CD4-positive, CD25-positive, alpha-beta regulatory T cell (primary cell): ENCODE results near the gene DTNB. TPM values are rescaled to one million over a fixed set of nuclear protein-coding genes. Genes with fewer than 3 reads are reported as not detected.
"Not testable (repeated sequence)": the region's sequence is repeated elsewhere in the genome, so short reads cannot be mapped to it uniquely, and the experiment has no call there.

Experiments
- ATAC-seq, 2 donors: fragments of 150-1000 bp; cut with Tn5 transposase; one replicate each; pipeline ENCODE4 v1.10.0; 2021; ENCODE audit warnings: low read depth in 2 of 2, moderate number of reproducible peaks in 2 of 2, moderate library complexity in 1 of 2
- DNase-seq, 3 donors: peaks; one replicate each; pipeline versions ENCODE4 v3.0.0 to v3.0.0-alpha.2; 2012 to 2022; ENCODE audit warnings: mixed read lengths in 1 of 3
- H3K27ac ChIP-seq: one replicate; pipeline ENCODE4 v1.7.0; 2013; ENCODE audit warnings: mild to moderate bottlenecking, low read length; ENCODE audit not compliant: insufficient read depth, poor library complexity, severe bottlenecking
- H3K27me3 ChIP-seq: one replicate; pipeline ENCODE4 v1.7.0; 2013; ENCODE audit warnings: low read length; ENCODE audit not compliant: control insufficient read depth, insufficient read depth
- H3K36me3 ChIP-seq: one replicate; pipeline ENCODE4 v1.7.0; 2013; ENCODE audit warnings: mild to moderate bottlenecking, low read length, moderate library complexity; ENCODE audit not compliant: control insufficient read depth, insufficient read depth
- H3K4me1 ChIP-seq: 2 replicates; pipeline ENCODE4 v1.7.0; 2013; ENCODE audit warnings: mild to moderate bottlenecking, low read length; ENCODE audit not compliant: insufficient read depth, control insufficient read depth, poor library complexity, severe bottlenecking
- H3K4me3 ChIP-seq: one replicate; pipeline ENCODE4 v1.7.0; 2013; ENCODE audit warnings: low read depth, mild to moderate bottlenecking, low read length, moderate library complexity
- H3K9me3 ChIP-seq, 2 experiments: 1 replicate in 1 of 2; 2 replicates in 1 of 2; pipeline ENCODE4 v1.7.0; 2013; ENCODE audit warnings: low read length in 2 of 2, mild to moderate bottlenecking in 1 of 2, moderate library complexity in 1 of 2; ENCODE audit not compliant: control insufficient read depth in 2 of 2
- H3K27ac Mint-ChIP-seq, 3 donors: one replicate each; pipeline ENCODE4 v1.8.0; 2020 to 2022; ENCODE audit warnings: mild to moderate bottlenecking in 3 of 3, mixed read lengths in 3 of 3, moderate library complexity in 2 of 3
- H3K27me3 Mint-ChIP-seq: one replicate; pipeline ENCODE4 v1.8.0; 2022; ENCODE audit warnings: mild to moderate bottlenecking, mixed read lengths
- H3K36me3 Mint-ChIP-seq: one replicate; pipeline ENCODE4 v1.8.0; 2020; ENCODE audit warnings: mixed read lengths
- H3K4me1 Mint-ChIP-seq, 4 donors: one replicate each; pipeline ENCODE4 v1.8.0; 2020 to 2022; ENCODE audit warnings: mixed read lengths in 4 of 4, mild to moderate bottlenecking in 1 of 4
- H3K4me3 Mint-ChIP-seq, 4 donors: one replicate each; pipeline ENCODE4 v1.8.0; 2020 to 2022; ENCODE audit warnings: mild to moderate bottlenecking in 4 of 4, mixed read lengths in 4 of 4, moderate library complexity in 3 of 4
- H3K9me3 Mint-ChIP-seq, 7 donors: one replicate each; pipeline ENCODE4 v1.8.0; 2020 to 2022; ENCODE audit warnings: mixed read lengths in 7 of 7, mild to moderate bottlenecking in 3 of 7, moderate library complexity in 2 of 7
- polyA plus RNA-seq, 4 donors: library from polyadenylated mRNA; unstranded; fragments of 300-500 nt; fragmentation: Illumina TruSeq; gene quantifications; one replicate each; pipeline ENCODE4 v1.2.3, GENCODE V29; 2021
- total RNA-seq: library from RNA; stranded (reverse); gene quantifications from one replicate; pipeline ENCODE4 v1.2.3, GENCODE V29; 2022

DTNB gene
- total and polyA plus RNA-seq, 5 donors from 2014 or later: 11.5 to 50.1 (median 15.0) TPM

DNA sequence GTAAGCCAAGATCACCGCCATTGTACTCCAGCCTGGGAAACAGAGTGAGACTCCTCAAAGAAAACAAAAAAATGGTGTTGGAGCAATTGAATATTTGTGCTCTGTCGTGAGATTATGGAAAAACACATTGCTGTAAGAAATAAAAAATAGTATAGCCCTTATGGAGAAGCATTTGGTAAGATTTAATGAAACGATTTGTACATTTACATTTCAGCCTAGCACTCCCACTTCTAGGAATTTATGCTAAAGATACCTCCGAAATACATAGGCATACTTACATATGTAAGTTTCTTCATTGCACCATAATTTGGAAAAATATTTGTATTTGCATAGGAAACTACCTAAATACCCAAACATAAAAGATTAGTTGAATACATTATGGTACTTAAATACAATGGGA, 8.7 kb upstream of the DTNB start:
- H3K4me3 Mint-ChIP-seq: no peak overlapping the region
- no peak overlapping the region for H3K27ac Mint-ChIP-seq
- H3K27me3 Mint-ChIP-seq: peaks cover 14% of the 10 kb centered on the region
- Histone ChIP-seq H3K4me1 (no peaks in the 10 kb centered on the region), H3K36me3 (no peaks in the 10 kb centered on the region), H3K9me3 (no peaks in the 10 kb centered on the region), H3K27me3 (no peaks in the 10 kb centered on the region), H3K27ac (no peak overlapping the region), H3K4me3 (no peak overlapping the region)
- no peaks in the 10 kb centered on the region for H3K36me3 Mint-ChIP-seq
- DNase-seq: no peak
- no peak for ATAC-seq
- peaks cover 0 to 8% (median 4%) of the 10 kb centered on the region in 4 donors for H3K4me1 Mint-ChIP-seq
- H3K9me3 Mint-ChIP-seq: no peaks in the 10 kb centered on the region

GRCh38 chr2:25677877-25678276, 4.5 kb upstream of the DTNB start:
- H3K27ac ChIP-seq: no peak overlapping the region
- H3K4me1 ChIP-seq: no peaks in the 10 kb centered on the region
- peaks cover 0 to 2% (median 0%) of the 10 kb centered on the region in 7 donors for H3K9me3 Mint-ChIP-seq
- peaks cover 4 to 11% (median 7%) of the 10 kb centered on the region in 4 donors for H3K4me1 Mint-ChIP-seq
- no peak for ATAC-seq
- no peaks in the 10 kb centered on the region for H3K36me3 ChIP-seq
- no peak for DNase-seq
- H3K27ac Mint-ChIP-seq: no peak overlapping the region
- H3K4me3 ChIP-seq: no peak overlapping the region
- H3K27me3 ChIP-seq: no peaks in the 10 kb centered on the region
- H3K27me3 Mint-ChIP-seq: peaks cover 19% of the 10 kb centered on the region
- peak overlapping the region in 1 of 4 donors; percentile 47 for H3K4me3 Mint-ChIP-seq
- no peaks in the 10 kb centered on the region for H3K9me3 ChIP-seq
- H3K36me3 Mint-ChIP-seq: no peaks in the 10 kb centered on the region

DNA sequence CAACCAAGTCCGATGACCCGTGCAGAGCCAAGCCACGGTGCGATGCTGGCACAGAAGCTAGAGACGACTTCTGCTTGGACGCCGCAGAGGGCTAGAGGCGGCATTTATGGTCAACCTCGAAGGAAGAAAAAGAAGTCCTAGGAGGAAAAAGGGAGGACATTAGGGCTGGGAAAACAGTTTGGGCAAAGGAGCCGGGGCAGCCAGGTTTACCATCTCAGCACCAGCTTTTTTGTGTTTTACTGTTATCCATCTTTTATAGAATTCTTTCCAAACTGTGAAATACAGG, 643 bp upstream of the DTNB start:
- Histone ChIP-seq H3K4me3 (peak overlapping the region; percentile 65), H3K36me3 (no peaks in the 10 kb centered on the region), H3K4me1 (peaks cover 13% of the 10 kb centered on the region), H3K27ac (no peak overlapping the region), H3K27me3 (no peaks in the 10 kb centered on the region), H3K9me3 (no peaks in the 10 kb centered on the region)
- no peak for DNase-seq
- ATAC-seq: no peak
- Mint-ChIP-seq H3K9me3 (peaks cover 0 to 2% (median 0%) of the 10 kb centered on the region in 7 donors), H3K27ac (peak overlapping the region; percentile 48 to 78 (median 63)), H3K36me3 (no peaks in the 10 kb centered on the region), H3K4me1 (peaks cover 9 to 46% (median 28%) of the 10 kb centered on the region in 4 donors), H3K27me3 (peaks cover 13% of the 10 kb centered on the region), H3K4me3 (peak overlapping the region; percentile 75 to 93 (median 90))

DNA sequence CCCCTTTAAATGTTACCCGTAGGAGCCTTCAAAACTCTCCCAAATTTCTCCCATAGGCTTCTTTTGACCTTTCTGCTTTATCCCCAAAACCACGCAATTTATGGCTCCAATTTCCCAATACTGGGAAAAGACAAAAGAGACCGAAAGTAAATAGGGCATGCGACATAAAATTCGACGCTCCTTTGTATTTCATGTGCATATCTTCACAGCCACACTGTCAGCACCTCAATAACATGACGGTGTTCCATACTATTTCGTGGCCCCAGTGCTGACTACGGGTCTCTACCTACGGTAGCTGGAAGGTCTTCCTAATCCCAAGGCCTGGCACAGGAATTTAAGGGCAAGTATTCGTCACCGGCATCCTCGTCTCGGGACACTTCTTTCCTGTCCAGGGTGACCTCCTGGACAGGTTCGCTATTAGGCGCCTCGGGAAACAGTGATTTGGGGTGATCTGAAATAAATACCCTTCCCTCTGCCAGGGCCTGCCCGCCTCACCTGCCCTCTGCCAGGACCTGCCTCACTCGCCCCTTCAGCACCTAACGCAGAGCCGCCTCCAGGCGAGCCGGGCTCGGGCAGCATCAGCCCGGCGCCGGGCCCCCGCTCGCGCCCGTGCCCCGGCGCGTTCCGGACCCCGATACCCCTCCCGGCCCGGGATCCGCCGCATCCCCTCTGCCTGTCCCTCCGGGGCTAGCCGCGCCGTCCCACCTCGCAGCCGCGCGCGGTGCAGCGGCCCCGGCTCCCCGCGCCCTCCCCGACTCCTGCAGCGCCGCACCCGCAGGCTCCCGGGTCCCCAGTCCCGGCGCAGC, 680 bp downstream of the DTNB start:
- peak overlapping the region; percentile 86 to 94 (median 91) for H3K4me3 Mint-ChIP-seq
- Histone ChIP-seq H3K27ac (peak overlapping the region; percentile 72), H3K9me3 (no peaks in the 10 kb centered on the region), H3K4me1 (peaks cover 13% of the 10 kb centered on the region), H3K27me3 (no peaks in the 10 kb centered on the region), H3K4me3 (peak overlapping the region; percentile 91), H3K36me3 (no peaks in the 10 kb centered on the region)
- H3K27ac Mint-ChIP-seq: peak overlapping the region; percentile 35 to 88 (median 78)
- H3K4me1 Mint-ChIP-seq: peaks cover 9 to 50% (median 31%) of the 10 kb centered on the region in 4 donors
- DNase-seq (peak; percentile 52 to 82 (median 76)), ATAC-seq (peak; percentile 78 to 81)
- peaks cover 10% of the 10 kb centered on the region for H3K27me3 Mint-ChIP-seq
- no peaks in the 10 kb centered on the region for H3K36me3 Mint-ChIP-seq
- peaks cover 0 to 2% (median 0%) of the 10 kb centered on the region in 7 donors for H3K9me3 Mint-ChIP-seq

GRCh38 chr2:25671622-25672021, 1.8 kb downstream of the DTNB start:
- no peak overlapping the region for H3K27ac Mint-ChIP-seq
- H3K36me3 Mint-ChIP-seq: no peaks in the 10 kb centered on the region
- Histone ChIP-seq H3K27me3 (no peaks in the 10 kb centered on the region), H3K4me3 (peak overlapping the region; percentile 91), H3K27ac (no peak overlapping the region), H3K9me3 (no peaks in the 10 kb centered on the region), H3K4me1 (peaks cover 13% of the 10 kb centered on the region), H3K36me3 (no peaks in the 10 kb centered on the region)
- H3K27me3 Mint-ChIP-seq: peaks cover 9% of the 10 kb centered on the region
- H3K9me3 Mint-ChIP-seq: peaks cover 0 to 2% (median 0%) of the 10 kb centered on the region in 7 donors
- ATAC-seq (no peak), DNase-seq (no peak)
- H3K4me3 Mint-ChIP-seq: peak overlapping the region; percentile 86 to 94 (median 91)
- peaks cover 9 to 56% (median 34%) of the 10 kb centered on the region in 4 donors for H3K4me1 Mint-ChIP-seq

- H3K27me3 Mint-ChIP-seq: peaks cover under 1% of the 10 kb centered on the region
- H3K36me3 Mint-ChIP-seq: no peaks in the 10 kb centered on the region
- H3K4me3 Mint-ChIP-seq: peak overlapping the region in 1 of 4 donors; percentile 33
- H3K9me3 Mint-ChIP-seq: peaks cover 0 to 2% (median 0%) of the 10 kb centered on the region in 7 donors
- Histone ChIP-seq H3K27ac (no peak overlapping the region), H3K36me3 (no peaks in the 10 kb centered on the region), H3K9me3 (no peaks in the 10 kb centered on the region), H3K27me3 (no peaks in the 10 kb centered on the region), H3K4me1 (peaks cover 13% of the 10 kb centered on the region), H3K4me3 (no peak overlapping the region)
- no peak for DNase-seq
- no peak for ATAC-seq
- no peak overlapping the region for H3K27ac Mint-ChIP-seq
- H3K4me1 Mint-ChIP-seq: peaks cover 5 to 56% (median 32%) of the 10 kb centered on the region in 4 donors
Observed at GRCh38 chr2:25669520-25669919, 3.9 kb downstream of the DTNB start.

- H3K27ac ChIP-seq: no peak overlapping the region
- H3K27ac Mint-ChIP-seq: no peak overlapping the region
- H3K27me3 ChIP-seq: no peaks in the 10 kb centered on the region
- H3K9me3 ChIP-seq: no peaks in the 10 kb centered on the region
- DNase-seq: no peak
- no peak overlapping the region for H3K4me3 Mint-ChIP-seq
- no peaks in the 10 kb centered on the region for H3K27me3 Mint-ChIP-seq
- no peaks in the 10 kb centered on the region for H3K4me1 ChIP-seq
- no peak overlapping the region for H3K4me3 ChIP-seq
- ATAC-seq: no peak
- no peaks in the 10 kb centered on the region for H3K36me3 ChIP-seq
- no peaks in the 10 kb centered on the region for H3K36me3 Mint-ChIP-seq
- no peaks in the 10 kb centered on the region for H3K9me3 Mint-ChIP-seq
- peaks cover 2 to 45% (median 29%) of the 10 kb centered on the region in 4 donors for H3K4me1 Mint-ChIP-seq
Observed at GRCh38 chr2:25666218-25666617, 7.2 kb downstream of the DTNB start.

GRCh38 chr2:25665429-25665828, 7.9 kb downstream of the DTNB start:
- ATAC-seq, H3K36me3 ChIP-seq, H3K9me3 ChIP-seq, H3K27ac Mint-ChIP-seq, H3K9me3 Mint-ChIP-seq, H3K36me3 Mint-ChIP-seq, H3K27me3 ChIP-seq, H3K4me1 ChIP-seq, H3K27ac ChIP-seq, H3K4me3 Mint-ChIP-seq, DNase-seq, H3K4me3 ChIP-seq, H3K27me3 Mint-ChIP-seq: not testable (repeated sequence)
- peaks cover 9 to 45% (median 32%) of the 10 kb centered on the region in 4 donors for H3K4me1 Mint-ChIP-seq
